HepG2 (cell line): ENCODE measurements around the gene UGT2A3.

ENCODE experiments used
- ATF7 ChIP-seq, 2 experiments: fragments of 450-650 bp in 1 of 2; sonication (generic) in 1 of 2; formaldehyde crosslinking in 1 of 2; IDR thresholded peaks; 2 replicates each; pipeline versions ENCODE4 v1.4.0 to v1.6.1; 2016 to 2020; ENCODE audit warnings: antibody characterized with exemption in 1 of 2, mild to moderate bottlenecking in 1 of 2, missing genetic modification reagents in 1 of 2
- CEBPG ChIP-seq: IDR thresholded peaks from 2 replicates; pipeline ENCODE4 v1.6.1; 2016
- NFRKB ChIP-seq: fragments of 450-650 bp; IDR thresholded peaks from 2 replicates; pipeline ENCODE4 v1.6.1; 2017
- POLR2AphosphoS5 ChIP-seq: IDR thresholded peaks from 2 replicates; pipeline ENCODE4 v1.6.1; 2012; ENCODE audit warnings: low read depth, low read length
- SIN3A ChIP-seq: IDR thresholded peaks from 2 replicates; pipeline ENCODE4 v1.6.1; 2011; ENCODE audit warnings: low read depth, mild to moderate bottlenecking, control low read depth, low read length, borderline replicate concordance
- ZNF850 ChIP-seq: sonication (generic); formaldehyde crosslinking; conservative IDR thresholded peaks from 2 replicates; pipeline ENCODE4 v1.9.0; 2021; ENCODE audit warnings: mild to moderate bottlenecking, missing genetic modification reagents

GRCh38 chr4:68929076-68929737, 22.4 kb downstream of the UGT2A3 start:
- TF ChIP-seq SIN3A = no peak
- no peak for TF ChIP-seq CEBPG (CRISPR knock-in tag)
- no peak for TF ChIP-seq POLR2AphosphoS5
- peak; percentile 92 for TF ChIP-seq ATF7 (IDR thresholded peaks at IDR 0.05)
- TF ChIP-seq ATF7 (CRISPR knock-in tag; IDR thresholded peaks at IDR 0.05) = no peak
- no peak for TF ChIP-seq ZNF850 (CRISPR knock-in tag)
- no peak for TF ChIP-seq NFRKB
